Measurements from ENCODE around the gene BDKRB2.
"Not testable (repeated sequence)": the region's sequence is repeated elsewhere in the genome, so short reads cannot be mapped to it uniquely, and the experiment has no call there.

The BDKRB2 gene

GRCh38 chr14:96227428-96227827 lies 22.8 kb downstream of the BDKRB2 start:
- DNase-seq = no peak

- DNase-seq = no peak
These were observed 24.7 kb downstream of the BDKRB2 start for GRCh38 chr14:96229315-96229714.

- DNase-seq = no peak
These were observed 26.4 kb downstream of the BDKRB2 start for GRCh38 chr14:96231056-96231455.

GRCh38 chr14:96231526-96232130 lies 27.0 kb downstream of the BDKRB2 start:
- DNase-seq = no peak

- DNase-seq = no peak
These were observed 27.9 kb downstream of the BDKRB2 start for GRCh38 chr14:96232506-96232905.

- DNase-seq = no peak
These were observed 29.0 kb downstream of the BDKRB2 start for GRCh38 chr14:96233661-96234060.

GRCh38 chr14:96235426-96235825 lies 30.8 kb downstream of the BDKRB2 start:
- DNase-seq = no peak

GRCh38 chr14:96237641-96238040 lies 33.0 kb downstream of the BDKRB2 start:
- DNase-seq = no peak

- DNase-seq = no peak
These were observed 34.1 kb downstream of the BDKRB2 start for GRCh38 chr14:96238676-96239265.

- no peak for DNase-seq
These were observed 35.1 kb downstream of the BDKRB2 start for GRCh38 chr14:96239711-96240141.

GRCh38 chr14:96240641-96241040 lies 36.0 kb downstream of the BDKRB2 start:
- no peak for DNase-seq

GRCh38 chr14:96242126-96242525 lies 37.5 kb downstream of the BDKRB2 start:
- no peak for DNase-seq

GRCh38 chr14:96243785-96244184 lies 39.1 kb downstream of the BDKRB2 start:
- no peak for DNase-seq

GRCh38 chr14:96245074-96245473 lies 40.4 kb downstream of the BDKRB2 start:
- not testable (repeated sequence) for DNase-seq

GRCh38 chr14:96245710-96246538 lies 41.3 kb downstream of the BDKRB2 start:
- no peak for DNase-seq

- DNase-seq = no peak
These were observed 41.9 kb downstream of the BDKRB2 start for GRCh38 chr14:96246539-96246847.

- no peak for DNase-seq
These were observed 42.4 kb downstream of the BDKRB2 start for GRCh38 chr14:96247031-96247430.

GRCh38 chr14:96249029-96249428 lies 44.4 kb downstream of the BDKRB2 start:
- peak in 1 of 2 donors; percentile 42 for DNase-seq

GRCh38 chr14:96250485-96250884 lies 45.8 kb downstream of the BDKRB2 start:
- no peak for DNase-seq

- no peak for DNase-seq
These were observed 47.1 kb downstream of the BDKRB2 start for GRCh38 chr14:96251656-96252155.

- no peak for DNase-seq
These were observed 47.8 kb downstream of the BDKRB2 start for GRCh38 chr14:96252323-96252998.

GRCh38 chr14:96252999-96253539 lies 48.4 kb downstream of the BDKRB2 start:
- no peak for DNase-seq

GRCh38 chr14:96254687-96255086 lies 50.0 kb downstream of the BDKRB2 start:
- DNase-seq = no peak
